ENCODE data around the gene CCR8. TPM values are rescaled to one million over a fixed set of nuclear protein-coding genes. Genes with fewer than 3 reads are reported as not detected.

Gene CCR8
- total RNA-seq, 6 donors from 2014 or later: not detected

DNA sequence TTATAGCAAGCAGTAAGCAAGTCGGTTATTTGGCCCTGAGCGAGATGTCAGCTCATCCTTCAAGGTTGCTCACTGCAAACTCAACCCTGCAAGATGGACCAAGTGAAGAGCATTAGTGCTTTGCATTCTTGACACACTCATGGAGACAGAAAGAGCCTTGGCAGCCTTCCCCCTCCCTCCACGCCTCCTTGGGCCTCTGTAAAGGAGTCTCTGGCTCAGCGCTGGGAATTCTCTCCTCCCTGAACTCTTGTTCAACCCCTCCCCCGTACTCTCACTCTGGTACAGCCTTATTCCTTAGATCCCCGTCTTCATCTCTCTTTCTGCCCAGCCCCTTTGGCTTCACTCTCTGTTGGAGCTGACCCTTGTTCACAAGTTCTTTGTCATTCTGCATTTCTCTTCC is 47.5 kb upstream of the CCR8 start:
- H3K36me3 ChIP-seq: no peaks in the 10 kb centered on the region
- no peak for TF ChIP-seq POLR2AphosphoS5 (IDR thresholded peaks at IDR 0.05)
- TF ChIP-seq, protein P1, sequence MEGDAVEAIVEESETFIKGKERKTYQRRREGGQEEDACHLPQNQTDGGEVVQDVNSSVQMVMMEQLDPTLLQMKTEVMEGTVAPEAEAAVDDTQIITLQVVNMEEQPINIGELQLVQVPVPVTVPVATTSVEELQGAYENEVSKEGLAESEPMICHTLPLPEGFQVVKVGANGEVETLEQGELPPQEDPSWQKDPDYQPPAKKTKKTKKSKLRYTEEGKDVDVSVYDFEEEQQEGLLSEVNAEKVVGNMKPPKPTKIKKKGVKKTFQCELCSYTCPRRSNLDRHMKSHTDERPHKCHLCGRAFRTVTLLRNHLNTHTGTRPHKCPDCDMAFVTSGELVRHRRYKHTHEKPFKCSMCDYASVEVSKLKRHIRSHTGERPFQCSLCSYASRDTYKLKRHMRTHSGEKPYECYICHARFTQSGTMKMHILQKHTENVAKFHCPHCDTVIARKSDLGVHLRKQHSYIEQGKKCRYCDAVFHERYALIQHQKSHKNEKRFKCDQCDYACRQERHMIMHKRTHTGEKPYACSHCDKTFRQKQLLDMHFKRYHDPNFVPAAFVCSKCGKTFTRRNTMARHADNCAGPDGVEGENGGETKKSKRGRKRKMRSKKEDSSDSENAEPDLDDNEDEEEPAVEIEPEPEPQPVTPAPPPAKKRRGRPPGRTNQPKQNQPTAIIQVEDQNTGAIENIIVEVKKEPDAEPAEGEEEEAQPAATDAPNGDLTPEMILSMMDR (IDR thresholded peaks at IDR 0.05): no peak
- no peak for TF ChIP-seq EP300 (IDR thresholded peaks at IDR 0.05)
- no peak for TF ChIP-seq POLR2A (IDR thresholded peaks at IDR 0.05)
- ATAC-seq (ENCODE audit: low FRiP score in 2 of 2): no peak
- no peak for DNase-seq
- no peak overlapping the region for H3K4me3 ChIP-seq
- H3K27me3 ChIP-seq: no peaks in the 10 kb centered on the region
- H3K9me3 ChIP-seq: no peaks in the 10 kb centered on the region
- peaks cover 0 to 10% (median 5%) of the 10 kb centered on the region in 4 donors for H3K4me1 ChIP-seq
- H3K27ac ChIP-seq: no peak overlapping the region
- 73 to 75% methylated on average over 6 of the region's 6 CpGs for WGBS, 2 donors

DNA sequence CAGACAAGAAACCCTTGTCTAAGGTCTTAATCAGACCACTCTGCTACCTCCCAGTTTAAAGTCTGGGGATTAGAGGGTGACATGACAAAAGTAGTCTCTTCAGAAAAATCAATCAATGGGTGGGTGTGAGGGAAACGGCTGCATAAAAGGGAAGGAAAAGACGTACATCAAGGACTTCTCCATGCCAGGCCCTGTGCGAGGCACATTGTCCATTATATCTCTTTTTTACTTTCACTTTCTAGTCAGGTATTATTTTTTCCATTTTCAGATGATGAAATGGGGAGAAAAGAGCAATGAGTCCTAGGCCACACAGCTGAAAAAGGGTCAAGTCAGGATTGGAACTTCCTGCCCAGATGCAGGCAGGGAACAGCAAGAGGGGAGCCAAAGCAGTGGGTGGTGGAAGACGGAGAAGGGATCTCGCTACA is 45.0 kb upstream of the CCR8 start:
- 51 to 59% methylated on average over 5 of the region's 5 CpGs for WGBS, 2 donors

DNA sequence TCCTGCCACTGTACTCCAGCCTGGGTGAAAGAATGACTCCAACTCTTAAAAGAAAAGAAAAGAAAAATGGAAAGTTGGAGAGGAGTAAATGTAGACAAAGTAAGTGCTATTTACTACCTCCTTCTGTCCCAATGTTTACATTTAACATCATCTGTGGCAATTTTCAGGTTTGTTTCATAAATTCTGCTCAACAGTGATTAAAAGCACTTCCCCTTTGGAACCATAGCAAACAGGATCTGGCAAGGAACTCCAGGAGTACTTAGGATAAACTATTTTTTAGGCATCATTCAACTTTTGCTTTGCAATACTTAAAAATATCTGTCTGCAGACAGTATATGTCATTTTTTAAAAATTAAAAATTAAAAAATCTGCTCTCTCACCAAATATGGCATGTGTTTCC is 44.2 kb upstream of the CCR8 start:
- DNase-seq: no peak
- Histone ChIP-seq H3K4me3 (no peak overlapping the region), H3K27ac (no peak overlapping the region), H3K36me3 (no peaks in the 10 kb centered on the region), H3K4me1 (peaks cover 0 to 4% (median 3%) of the 10 kb centered on the region in 4 donors), H3K27me3 (no peaks in the 10 kb centered on the region), H3K9me3 (no peaks in the 10 kb centered on the region)
- no peak for ATAC-seq (ENCODE audit: low FRiP score in 2 of 2)
- TF ChIP-seq POLR2A (IDR thresholded peaks at IDR 0.05): no peak
- no peak for TF ChIP-seq EP300 (IDR thresholded peaks at IDR 0.05)
- TF ChIP-seq, protein P1 (IDR thresholded peaks at IDR 0.05): no peak
- TF ChIP-seq POLR2AphosphoS5 (IDR thresholded peaks at IDR 0.05): no peak

More for the DNA sequence above, 45.0 kb upstream of the CCR8 start:
- DNase-seq: no peak
- H3K36me3 ChIP-seq: no peaks in the 10 kb centered on the region
- no peak for TF ChIP-seq POLR2A (IDR thresholded peaks at IDR 0.05)
- TF ChIP-seq POLR2AphosphoS5 (IDR thresholded peaks at IDR 0.05): no peak
- no peak for TF ChIP-seq EP300 (IDR thresholded peaks at IDR 0.05)
- TF ChIP-seq, protein P1 (IDR thresholded peaks at IDR 0.05): no peak
- no peak for ATAC-seq (ENCODE audit: low FRiP score in 2 of 2)
- H3K27ac ChIP-seq: no peak overlapping the region
- no peaks in the 10 kb centered on the region for H3K9me3 ChIP-seq
- H3K4me3 ChIP-seq: no peak overlapping the region
- peaks cover 0 to 10% (median 5%) of the 10 kb centered on the region in 4 donors for H3K4me1 ChIP-seq
- no peaks in the 10 kb centered on the region for H3K27me3 ChIP-seq

DNA sequence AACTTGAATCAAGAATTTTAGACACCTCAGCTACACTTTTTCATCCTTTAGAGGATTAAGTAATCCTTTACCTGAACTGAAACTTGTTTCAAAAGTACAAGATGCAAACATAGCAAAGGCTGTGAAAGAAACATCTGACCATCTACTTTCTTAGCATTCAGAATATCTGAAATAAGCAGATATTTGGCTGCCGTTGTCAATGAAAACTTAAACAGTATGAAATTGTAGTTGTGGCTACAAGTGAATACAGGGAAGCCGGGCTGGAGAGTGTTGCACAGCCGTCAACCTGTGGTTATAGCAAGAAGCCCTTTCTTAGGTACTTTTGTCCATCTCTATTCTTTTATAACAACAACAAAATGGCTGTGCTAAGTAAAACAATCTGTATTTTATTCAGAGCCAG is 42.7 kb upstream of the CCR8 start:
- H3K36me3 ChIP-seq: no peaks in the 10 kb centered on the region
- H3K9me3 ChIP-seq: no peaks in the 10 kb centered on the region
- H3K4me1 ChIP-seq: peaks cover 0 to 8% (median 4%) of the 10 kb centered on the region in 4 donors
- WGBS, 2 donors: 78 to 84% methylated on average over 3 of the region's 3 CpGs
- no peak overlapping the region for H3K4me3 ChIP-seq
- no peaks in the 10 kb centered on the region for H3K27me3 ChIP-seq
- H3K27ac ChIP-seq: no peak overlapping the region
- no peak for ATAC-seq (ENCODE audit: low FRiP score in 2 of 2)
- DNase-seq: no peak
- TF ChIP-seq POLR2A (IDR thresholded peaks at IDR 0.05) (no peak), POLR2AphosphoS5 (IDR thresholded peaks at IDR 0.05) (no peak), EP300 (IDR thresholded peaks at IDR 0.05) (no peak)
- TF ChIP-seq, protein P1 (IDR thresholded peaks at IDR 0.05): no peak
